CD4-positive, alpha-beta T cell treated with Interleukin-2 at 100 ng/mL for 4 hours (primary cell): Measurements from ENCODE around the gene FOXO1.
"Not testable (repeated sequence)": the region's sequence is repeated elsewhere in the genome, so short reads cannot be mapped to it uniquely, and the experiment has no call there.

Source experiments
- DNase-seq: peaks from one replicate; pipeline ENCODE4 v3.0.0-alpha.2; 2020; ENCODE audit warnings: low spot score

The FOXO1 gene

DNA sequence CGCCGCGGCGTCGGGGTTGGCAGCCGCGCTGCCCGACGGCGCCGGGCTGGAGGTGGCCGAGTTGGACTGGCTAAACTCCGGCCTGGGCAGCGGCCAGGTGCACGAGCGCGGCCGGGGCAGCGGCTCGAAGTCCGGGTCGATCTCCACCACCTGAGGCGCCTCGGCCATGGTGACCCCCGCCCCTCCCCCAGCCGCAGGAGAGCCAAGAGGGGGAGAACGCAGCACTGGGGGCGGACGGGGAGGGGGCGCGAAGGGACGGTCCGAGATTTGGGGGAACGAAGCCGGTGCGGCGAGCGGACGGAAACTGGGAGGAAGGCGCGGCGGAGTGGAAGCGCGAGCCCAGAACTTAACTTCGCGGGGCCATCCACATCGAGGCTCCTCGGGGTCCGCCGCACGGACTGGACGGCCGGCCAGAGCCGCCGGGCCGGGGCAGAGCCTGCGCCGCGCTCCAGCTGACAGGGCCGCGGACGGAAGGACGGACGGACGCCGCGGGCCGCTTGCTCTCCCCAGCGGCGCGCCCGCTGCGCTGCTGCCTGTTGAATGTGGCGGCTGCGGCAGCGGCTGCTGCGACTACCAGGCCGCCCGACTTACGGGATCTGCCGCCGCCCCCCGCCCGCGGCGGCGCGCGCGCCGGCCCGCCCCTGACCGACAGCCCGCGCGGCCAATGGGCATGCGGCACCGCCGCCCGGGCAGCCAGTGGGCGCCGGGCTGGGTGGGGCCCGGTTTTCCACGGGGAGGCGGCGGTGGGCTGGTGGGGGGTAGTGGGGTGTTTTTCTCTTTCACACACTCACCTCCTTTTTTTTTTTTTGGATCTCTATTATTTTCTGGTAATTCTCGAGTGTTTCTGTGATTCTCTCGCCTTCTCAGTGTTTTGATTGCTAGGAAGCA, at the start of gene FOXO1:
FOXO1 (minus strand) TSS at position 597 of the 888 bp plus-strand sequence; CDS start at position 168, 429 bp downstream.
- peak; percentile 93 for DNase-seq

DNA sequence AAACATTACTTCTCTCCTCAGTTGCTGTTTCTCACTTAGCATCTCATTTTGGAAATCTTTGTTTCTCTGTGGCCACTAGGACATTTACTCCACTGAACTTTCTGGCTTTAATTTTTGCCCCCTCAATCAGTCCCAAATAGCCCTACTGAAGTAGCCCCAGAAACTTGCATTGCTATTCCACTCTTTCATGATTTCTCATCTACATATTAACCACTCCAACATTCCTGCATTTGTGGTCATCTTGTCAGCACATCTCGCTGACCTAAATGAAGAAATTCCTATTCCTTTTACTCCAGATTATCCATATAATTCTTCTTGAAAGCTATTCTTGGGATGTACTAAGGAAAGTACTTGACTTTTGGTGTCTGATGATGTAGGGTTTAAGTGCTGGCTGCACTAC, 48.0 kb upstream of the FOXO1 start:
- DNase-seq: not testable (repeated sequence)

DNA sequence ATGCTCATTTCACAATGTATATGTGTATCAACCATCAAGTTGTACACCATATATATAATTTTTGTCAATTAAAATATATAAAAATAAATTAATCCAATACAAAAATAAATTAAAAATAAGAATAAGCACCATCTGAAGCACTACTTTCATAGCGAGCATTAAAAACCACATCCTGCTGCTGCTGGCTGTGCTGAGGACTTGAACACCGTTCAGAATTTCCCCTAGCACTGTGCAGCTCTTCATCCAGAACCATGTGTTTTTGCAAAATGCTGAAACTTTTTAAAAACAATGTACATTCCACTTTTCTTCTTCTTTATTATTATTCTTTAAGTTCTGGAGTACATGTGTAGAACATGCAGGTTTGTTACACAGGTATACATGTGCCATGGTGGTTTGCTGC, 40.0 kb upstream of the FOXO1 start:
- DNase-seq: no peak

DNA sequence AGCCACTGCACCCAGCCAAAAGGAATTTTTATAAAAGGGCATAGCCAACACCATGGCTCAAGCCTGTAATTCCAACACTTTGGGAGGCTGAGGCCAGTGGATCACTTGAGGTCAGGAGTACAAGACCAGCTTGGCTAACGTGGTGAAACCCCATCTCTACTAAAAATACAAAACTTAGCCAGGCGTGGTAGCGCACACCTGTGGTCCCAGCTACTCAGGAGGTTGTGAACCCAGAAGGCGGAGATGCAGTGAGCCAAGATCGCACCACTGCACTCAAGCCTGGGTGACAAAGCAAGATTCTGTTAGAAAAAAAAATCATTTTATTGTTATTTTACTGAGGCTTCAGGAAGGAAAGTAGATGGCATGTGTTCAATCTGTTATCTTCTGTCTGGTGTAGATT, 31.3 kb upstream of the FOXO1 start:
- DNase-seq: no peak

DNA sequence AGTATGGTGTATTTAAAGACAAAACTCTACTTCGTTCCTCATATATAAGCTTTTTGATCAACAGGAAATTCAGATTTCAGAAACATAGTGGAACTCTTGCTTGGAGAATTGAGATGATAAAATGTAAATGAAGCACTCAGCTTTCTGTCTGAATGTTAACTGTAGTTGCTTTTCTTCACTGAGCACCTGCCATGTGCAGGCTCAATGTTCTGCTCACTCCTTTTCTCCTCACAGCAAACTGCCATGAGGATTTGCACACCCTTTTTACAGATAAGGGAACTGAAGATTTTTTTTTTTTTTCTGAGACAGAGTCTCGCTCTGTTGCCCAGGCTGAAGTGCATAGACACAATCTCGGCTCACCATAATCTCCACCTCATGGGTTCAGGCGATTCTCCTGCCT, 28.0 kb upstream of the FOXO1 start:
- DNase-seq: no peak

DNA sequence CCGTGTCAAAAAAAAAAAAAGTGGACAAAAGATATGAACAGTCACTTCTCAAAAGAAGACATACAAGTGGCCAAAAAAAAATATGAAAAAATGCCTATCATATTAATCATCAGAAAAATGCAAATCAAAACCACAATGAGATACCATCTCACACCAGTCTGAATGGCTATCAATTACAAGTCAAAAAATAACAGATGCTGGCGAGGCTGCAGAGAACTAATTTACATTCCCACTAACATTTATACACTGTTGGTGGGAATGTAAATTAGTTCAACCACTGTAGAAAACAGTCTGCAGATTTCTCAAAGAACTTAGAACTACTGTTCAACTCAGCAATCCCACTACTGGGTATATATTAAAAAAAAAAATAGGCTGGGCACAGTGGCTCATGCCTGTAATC, 26.5 kb upstream of the FOXO1 start:
- no peak for DNase-seq

DNA sequence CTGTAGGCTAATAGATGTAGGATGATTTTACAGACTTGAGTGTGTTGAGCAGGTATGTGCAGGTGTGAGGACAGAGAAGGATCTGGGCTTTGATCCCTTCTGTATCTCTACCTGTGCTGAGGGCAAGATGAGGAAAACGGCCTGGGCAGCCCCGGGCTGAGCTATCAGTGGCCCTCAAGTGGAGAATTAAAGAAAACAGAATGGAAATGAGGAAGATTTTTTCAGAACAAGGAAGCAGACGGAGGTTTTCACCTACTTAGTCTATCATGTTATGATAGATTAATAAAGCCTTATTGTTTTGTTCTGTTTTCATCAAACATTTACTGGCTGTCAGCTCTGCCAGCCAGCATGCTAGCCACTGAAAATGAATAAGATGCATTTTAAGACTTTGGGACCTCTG, 22.3 kb upstream of the FOXO1 start:
- no peak for DNase-seq

DNA sequence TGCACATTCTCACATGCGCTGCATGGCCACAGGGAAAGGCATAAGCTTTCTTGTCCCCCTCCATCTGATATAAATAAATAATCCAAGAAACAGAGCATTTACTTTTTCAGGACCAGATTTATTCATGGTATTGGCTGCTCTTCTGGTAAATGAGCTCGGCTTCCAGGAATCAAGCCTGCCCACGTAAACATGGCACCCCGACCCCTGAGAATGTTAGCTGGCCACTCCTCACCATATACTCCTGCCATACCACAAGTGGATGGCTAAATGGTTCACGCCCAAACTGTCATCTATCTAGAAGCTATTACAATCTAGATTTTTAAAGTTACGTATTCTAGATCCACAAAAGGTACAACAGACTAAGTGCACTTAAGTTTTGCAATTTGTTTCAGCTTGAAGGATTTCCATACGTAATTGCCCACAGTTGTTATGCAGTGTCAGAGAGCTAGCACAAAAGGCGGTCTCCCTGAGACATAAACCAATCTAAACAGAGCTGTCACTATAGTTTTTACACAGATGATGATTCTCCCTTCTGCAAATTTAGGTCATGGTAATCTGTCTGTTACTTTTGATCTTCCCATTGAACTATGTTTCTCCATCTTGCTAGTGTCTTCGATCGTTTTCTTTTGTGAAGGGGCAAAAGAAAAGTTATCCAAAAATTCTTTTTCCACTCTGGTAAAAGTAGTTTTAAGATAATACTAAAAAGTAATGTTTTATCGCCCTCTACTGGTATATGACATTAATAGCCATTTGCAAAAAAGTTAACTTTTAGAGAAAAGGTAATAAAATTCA, 16.2 kb upstream of the FOXO1 start:
- DNase-seq: peak; percentile 39

DNA sequence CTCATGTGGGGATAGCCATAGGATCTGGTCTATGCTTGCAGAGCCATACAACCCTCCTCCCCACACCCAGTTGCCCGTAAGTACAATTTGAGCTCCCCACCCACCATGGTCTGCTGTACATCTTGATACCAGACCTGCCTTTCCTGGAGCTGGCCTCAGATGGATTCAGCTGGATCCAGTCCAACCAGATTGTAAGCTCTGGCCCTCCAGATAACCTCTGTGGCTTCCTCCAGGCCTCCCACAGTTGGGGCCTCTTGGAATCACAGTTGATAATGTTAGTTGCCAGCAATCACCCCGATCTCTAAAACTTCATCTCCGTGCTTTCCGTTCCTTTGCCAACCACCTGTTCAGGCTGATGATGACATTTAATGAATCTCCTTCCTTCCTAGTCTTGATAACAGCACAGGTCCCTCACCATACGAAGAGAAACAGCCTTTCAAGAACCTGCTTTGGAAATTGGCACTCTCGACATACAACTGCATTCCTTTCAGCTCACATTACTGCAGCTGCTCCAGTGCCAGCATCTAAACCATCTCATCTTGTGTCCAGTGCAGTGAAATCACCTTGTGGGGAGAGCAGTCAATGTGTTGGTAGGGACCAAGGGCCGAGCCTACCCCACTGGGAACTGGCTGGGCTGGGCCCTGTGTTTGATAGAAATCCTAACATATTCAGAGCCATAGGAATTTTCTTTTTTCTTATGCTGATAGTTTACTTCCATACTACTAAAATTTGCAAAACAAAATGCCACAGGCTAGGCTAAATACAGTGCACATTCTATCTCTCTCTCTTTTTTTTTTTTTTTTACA, 15.1 kb upstream of the FOXO1 start:
- DNase-seq: no peak

DNA sequence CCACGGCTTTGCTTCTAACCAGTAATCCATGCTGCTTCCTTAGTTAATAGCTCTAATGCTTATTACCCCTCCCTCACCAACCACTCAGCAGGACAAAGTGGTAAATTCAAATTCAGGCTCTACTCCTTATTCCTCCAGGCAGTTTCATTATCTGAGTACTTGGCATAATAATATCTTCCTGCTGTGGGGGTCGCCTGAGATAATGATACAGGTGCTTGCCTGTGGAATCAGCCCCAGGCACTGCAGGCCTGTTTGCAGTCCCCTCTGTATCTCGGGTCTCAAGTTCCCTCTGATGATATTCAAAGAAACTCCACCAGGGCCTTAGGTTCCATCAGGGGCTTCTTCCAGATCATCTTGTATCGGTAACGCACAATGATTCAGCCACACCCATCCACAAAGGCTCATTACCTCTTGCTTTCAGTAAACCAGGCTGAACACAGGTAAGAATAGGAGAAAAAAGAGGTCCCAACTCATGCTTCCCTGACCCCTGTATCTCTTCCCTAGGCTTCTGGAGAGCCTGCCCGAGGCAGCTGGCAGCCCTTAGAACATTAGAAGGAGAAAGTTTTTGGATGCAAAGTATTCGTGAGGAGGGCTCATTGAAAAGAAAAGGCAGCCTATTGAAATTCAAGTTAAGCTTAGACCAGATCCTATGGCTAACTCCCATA, 14.3 kb upstream of the FOXO1 start:
- DNase-seq: no peak

DNA sequence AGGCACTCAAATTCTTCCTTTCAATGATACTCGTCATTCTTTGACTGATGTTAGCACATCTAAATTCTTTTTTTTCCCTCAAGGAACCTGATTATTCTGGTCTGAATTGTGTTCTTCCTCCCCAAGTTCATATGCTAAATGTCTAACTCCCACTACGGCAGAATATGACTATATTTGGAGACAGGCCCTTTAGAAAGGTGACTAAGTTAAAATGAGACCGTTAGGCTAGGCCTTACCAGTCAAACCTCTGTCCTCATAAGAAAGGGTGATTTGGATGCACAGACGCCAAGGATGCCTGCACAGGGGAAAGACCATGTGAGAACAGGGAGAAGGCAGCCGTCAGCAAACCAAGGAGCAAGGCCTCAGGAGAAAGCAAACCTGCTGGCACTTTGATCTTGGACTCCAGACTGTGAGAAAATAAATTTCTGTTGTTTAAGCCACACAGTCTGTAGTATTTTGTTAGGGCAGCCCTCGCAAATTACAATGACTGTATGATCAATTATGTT, 13.1 kb upstream of the FOXO1 start:
- no peak for DNase-seq

DNA sequence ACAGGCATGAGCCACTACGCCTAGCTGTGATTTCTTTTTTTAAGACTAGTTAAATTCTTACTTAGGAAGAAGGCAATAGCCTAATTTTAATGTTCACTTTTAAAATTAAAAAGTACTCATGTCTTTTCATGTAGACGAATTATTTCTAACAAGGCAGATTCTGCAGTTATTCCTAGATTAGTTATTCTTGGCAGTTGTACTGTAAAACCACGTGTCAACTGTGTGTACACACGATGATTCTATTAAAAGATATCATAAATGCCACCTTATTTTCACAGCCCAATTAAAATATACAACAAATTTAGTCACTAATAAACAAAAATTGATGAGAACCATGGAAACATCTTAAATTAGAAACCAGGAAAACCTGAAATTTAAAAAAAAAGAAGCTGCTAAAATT, 10.6 kb upstream of the FOXO1 start:
- DNase-seq: no peak

DNA sequence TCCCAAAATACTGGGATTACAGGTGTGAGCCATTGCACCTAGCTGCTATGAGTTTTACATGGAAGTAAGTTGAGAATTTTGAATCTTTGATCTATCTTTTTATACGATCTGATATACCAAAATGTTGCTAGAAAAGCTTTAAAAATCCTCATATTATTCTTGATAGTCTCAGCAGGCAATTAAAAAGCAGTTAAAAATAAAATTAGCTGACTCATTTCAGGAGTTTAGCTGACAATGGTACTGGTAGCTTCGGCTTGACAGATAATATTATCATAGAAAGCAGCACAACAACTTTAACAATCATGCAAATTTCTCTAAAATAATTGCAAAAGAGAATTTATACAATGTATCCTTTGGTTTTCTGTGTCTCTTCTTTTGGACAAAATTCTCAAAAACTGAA, 9.6 kb upstream of the FOXO1 start:
- DNase-seq: no peak

DNA sequence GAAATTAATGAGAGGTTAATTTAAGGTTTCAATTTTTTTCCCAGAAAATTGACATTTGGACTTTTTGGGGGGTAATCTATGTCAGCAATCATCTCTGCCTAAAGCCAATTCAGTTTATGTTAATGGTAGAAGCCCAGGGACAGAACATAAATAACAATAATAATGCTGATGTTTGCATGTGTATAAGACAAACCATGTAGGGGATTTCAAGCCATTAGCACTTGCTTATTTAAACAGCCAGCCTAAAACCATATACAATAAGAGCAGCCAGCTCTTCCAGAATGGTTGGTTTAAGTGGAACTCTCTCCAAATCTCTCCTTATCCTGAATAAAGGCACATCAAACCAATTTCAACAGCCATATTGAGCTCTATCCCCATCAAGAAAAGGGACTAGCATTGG, 7.0 kb upstream of the FOXO1 start:
- no peak for DNase-seq

DNA sequence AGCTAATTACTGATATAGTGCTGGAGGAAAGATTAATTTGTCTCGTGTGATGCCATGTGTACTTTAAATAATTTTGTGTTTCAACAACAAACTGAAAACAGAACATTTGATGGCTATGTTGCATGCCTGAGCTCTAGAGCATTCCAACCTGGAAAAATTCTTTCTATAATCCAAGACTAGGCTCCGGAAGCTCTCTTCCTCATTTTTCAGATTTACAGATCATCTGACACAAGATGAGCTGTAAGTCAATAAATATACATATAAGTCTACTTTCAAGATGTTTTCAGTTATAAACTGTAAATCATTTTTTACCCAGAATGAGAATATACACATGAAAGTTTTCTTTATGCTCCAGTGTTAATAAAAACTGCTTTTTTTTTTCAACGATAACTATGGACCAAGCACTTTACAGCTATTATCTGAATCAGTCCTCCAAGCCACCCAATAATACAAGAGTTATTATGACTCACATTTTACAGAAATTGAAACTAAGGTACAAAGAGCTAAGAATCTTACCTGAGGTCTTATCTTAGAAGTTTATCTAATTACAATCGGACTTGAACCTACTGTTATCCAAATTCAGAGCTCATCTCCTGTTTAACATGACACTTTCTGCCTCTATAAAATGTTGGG, 6.4 kb upstream of the FOXO1 start:
- DNase-seq: no peak

DNA sequence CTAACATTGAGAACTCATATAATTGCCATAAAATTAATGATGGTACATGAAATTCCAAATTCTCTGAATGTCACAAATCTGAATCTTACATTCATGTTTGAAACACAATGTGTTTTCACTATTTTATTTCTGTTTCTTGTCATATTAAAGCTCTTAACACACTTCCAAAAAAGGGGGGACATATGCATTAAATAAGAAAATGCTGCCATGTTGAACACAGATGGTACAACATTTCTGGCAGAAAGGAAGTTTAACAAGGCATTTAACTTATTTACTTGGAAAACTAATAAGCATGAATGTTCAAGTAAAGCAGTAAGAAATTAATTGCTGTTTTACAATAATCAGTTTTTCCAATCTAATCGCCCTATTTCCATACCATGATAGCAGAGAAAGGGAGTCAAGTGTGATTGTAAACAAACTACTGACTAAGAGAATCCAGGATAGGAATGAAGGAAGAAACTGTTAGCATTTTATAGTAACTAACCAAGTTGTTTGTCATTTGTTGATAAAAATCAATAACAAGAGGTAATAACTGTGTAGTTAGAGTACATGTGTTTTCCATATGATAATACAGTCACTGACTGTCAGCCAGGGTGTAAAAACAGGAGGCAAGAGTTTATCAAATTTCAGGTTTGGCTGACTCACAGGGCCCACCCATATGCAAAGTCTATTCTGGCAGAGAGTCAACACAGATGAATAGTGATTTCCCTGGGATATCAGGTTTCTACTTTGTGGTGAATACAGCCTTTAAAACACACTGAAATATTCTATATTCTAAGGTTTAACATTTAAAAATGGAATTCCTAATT, 5.7 kb upstream of the FOXO1 start:
- peak; percentile 18 for DNase-seq

DNA sequence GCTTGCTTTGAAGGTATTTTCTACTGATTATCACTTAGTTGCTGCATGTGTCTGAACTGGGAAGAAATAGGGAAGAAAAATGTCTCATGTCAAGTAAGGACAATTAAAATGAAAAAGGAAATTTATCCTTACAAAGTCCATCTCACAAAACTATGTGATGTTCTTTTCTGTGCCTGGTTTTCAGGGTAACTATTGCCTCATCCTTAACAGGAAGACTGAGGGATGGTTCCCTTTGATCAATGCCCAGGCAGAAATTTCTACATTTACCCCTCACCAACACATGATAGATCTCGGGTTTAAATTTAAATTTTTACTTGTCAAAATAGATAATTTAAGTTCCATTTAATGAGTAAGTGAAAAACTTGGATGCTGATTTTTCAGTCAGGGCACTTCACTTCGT, 3.9 kb upstream of the FOXO1 start:
- DNase-seq: no peak

DNA sequence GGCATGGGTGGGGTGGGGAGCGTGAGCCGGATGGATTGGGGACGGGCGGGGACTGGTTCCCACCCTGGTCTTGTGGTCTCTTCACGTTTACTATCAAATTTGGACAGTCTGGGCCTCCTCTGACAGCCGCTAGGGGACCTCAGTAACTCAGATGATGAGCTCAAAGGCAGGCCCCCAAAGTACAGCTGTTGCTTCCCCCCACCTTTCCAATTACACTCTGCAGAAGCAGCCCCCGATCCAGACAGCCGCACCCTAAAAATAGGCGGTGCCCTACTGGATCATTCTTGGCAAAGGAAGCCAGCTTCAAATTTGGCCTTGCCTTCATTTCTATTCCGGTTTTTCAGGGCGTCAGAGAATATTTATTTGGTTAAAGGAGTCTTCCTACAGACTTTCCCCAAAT, 1.9 kb upstream of the FOXO1 start:
- DNase-seq: peak; percentile 63

DNA sequence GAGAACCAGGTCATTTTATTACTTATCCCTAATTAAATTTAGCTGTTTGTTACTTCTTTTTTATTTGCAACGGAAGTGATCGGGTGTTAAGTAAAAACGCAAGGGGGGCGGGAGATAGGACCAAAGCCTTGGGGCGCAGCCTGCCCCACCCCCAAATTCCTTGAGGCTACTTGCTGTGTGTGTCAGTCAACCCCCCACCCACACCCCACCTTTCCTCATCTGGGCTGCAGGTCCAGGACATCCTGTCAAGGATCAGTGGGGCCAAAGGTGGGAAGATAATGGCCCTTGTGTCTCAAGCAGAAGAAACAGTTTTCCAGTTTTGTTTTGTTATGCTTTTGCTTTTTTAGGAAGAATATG, 1.2 kb upstream of the FOXO1 start:
- DNase-seq: no peak

DNA sequence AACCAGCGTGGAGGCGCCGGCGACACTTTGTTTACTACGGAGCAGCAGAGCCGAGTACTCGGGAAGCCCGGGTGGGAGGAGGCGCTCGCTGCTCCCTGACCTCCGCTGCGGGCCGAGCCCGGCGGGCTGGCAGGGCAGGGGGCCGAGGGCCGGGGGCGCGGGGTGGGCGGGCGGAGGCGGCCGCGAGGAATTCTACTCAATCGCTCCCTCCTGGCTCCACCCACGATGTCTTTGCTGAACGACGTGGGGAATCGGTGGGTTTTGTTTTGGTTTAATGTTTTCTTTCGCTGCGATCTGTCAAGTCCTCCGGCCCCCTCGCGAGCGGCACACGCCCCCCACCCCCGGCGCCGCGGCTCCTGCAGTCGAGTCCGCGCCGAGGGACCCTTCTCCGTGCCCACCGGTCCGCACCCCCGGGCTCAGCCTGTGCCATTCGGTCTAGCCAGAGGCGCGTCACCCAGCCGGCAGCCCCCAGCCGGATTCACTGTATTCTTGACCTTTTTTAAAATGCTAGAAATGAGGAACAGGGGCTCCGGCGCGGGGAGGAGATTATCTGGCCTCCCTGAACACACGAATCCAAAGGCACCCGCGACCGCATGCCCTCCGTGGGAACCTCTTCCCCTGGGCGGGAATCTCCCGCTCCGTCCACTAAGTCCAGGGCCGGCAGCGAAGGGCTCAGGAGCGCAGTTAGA, 636 bp upstream of the FOXO1 start:
- DNase-seq: no peak
